K562 (cell line): ENCODE results near the gene SEMA6D.

Source experiments
- ARHGAP35 ChIP-seq: fragments of 450-650 bp; IDR thresholded peaks from 2 replicates; pipeline ENCODE4 v1.6.1; 2018; ENCODE audit not compliant: partially characterized antibody
- ARID3A ChIP-seq: IDR thresholded peaks from 2 replicates; pipeline ENCODE4 v1.6.1; 2012; ENCODE audit warnings: low read depth, low read length, improper control_type of control experiment, borderline replicate concordance
- E2F6 ChIP-seq, 2 experiments: IDR thresholded peaks; 2 replicates each; pipeline ENCODE4 v1.6.1; 2011; ENCODE audit warnings: borderline replicate concordance in 1 of 2, control low read depth in 1 of 2, low read depth in 1 of 2, low read length in 1 of 2, mild to moderate bottlenecking in 1 of 2, mixed read lengths in 1 of 2, moderate library complexity in 1 of 2; ENCODE audit not compliant: insufficient read depth in 1 of 2, insufficient read length in 1 of 2, poor library complexity in 1 of 2, severe bottlenecking in 1 of 2; ENCODE audit errors: extremely low read depth in 1 of 2
- IRF9 ChIP-seq: fragments of 450-650 bp; IDR thresholded peaks from 2 replicates; pipeline ENCODE4 v1.6.1; 2016; ENCODE audit warnings: missing biosample characterization, missing genetic modification characterization
- MAX ChIP-seq: sonication (generic); formaldehyde crosslinking; IDR thresholded peaks from 2 replicates; pipeline ENCODE4 v1.9.0; 2022; ENCODE audit warnings: mild to moderate bottlenecking, missing genetic modification reagents
- PCBP1 ChIP-seq: fragments of 200-400 bp; formaldehyde crosslinking; IDR thresholded peaks from 2 replicates; pipeline ENCODE4 v1.6.1; 2018; ENCODE audit warnings: mild to moderate bottlenecking, low read depth, low read length; ENCODE audit not compliant: poor library complexity, severe bottlenecking
- POLR2AphosphoS2 ChIP-seq: IDR thresholded peaks from 2 replicates; pipeline ENCODE4 v1.6.1; 2012; ENCODE audit warnings: low read length, improper control_type of control experiment
- POLR2AphosphoS5 ChIP-seq: IDR thresholded peaks from 2 replicates; pipeline ENCODE4 v1.6.1; 2011; ENCODE audit warnings: mild to moderate bottlenecking, low read depth, low read length, moderate library complexity; ENCODE audit not compliant: control insufficient read depth, insufficient read depth
- RBFOX2 ChIP-seq: fragments of 200-400 bp; formaldehyde crosslinking; IDR thresholded peaks from 2 replicates; pipeline ENCODE4 v1.6.1; 2017; ENCODE audit warnings: low read depth, mild to moderate bottlenecking, low read length, moderate library complexity
- ZC3H8 ChIP-seq: fragments of 450-650 bp; IDR thresholded peaks from 2 replicates; pipeline ENCODE4 v1.6.1; 2017
- ZNF124 ChIP-seq: sonication (generic); formaldehyde crosslinking; IDR thresholded peaks from 2 replicates; pipeline ENCODE4 v1.8.1; 2022; ENCODE audit warnings: missing genetic modification reagents
- ZNF140 ChIP-seq: fragments of 250-450 bp; sonication (Bioruptor Pico); IDR thresholded peaks from 2 replicates; pipeline ENCODE4 v1.8.0; 2021; ENCODE audit warnings: moderate library complexity, mild to moderate bottlenecking, inconsistent platforms
- ZNF311 ChIP-seq: fragments of 250-450 bp; sonication (Bioruptor Pico); IDR thresholded peaks from 2 replicates; pipeline ENCODE4 v1.4.0; 2020; ENCODE audit warnings: mild to moderate bottlenecking, moderate library complexity
- ZZZ3 ChIP-seq: fragments of 450-650 bp; IDR thresholded peaks from 2 replicates; pipeline ENCODE4 v1.6.1; 2016; ENCODE audit warnings: antibody characterized with exemption, mild to moderate bottlenecking, moderate library complexity

GRCh38 chr15:47685141-47685870, 32.0 kb upstream of the SEMA6D start:
- TF ChIP-seq ARHGAP35 (no peak), IRF9 (no peak), POLR2AphosphoS2 (no peak), POLR2AphosphoS5 (no peak), PCBP1 (no peak), ZZZ3 (no peak), MAX (no peak), ZNF140 (CRISPR knock-in tag) (no peak), ARID3A (no peak), E2F6 (IDR thresholded peaks at IDR 0.05; ENCODE audit: borderline replicate concordance in 1 of 2, extremely low read depth in 1 of 2, insufficient read depth in 1 of 2, insufficient read length in 1 of 2, low read depth in 1 of 2, low read length in 1 of 2, poor library complexity in 1 of 2, severe bottlenecking in 1 of 2) (no peak), RBFOX2 (no peak), ZNF311 (CRISPR knock-in tag) (no peak), ZC3H8 (no peak), ZNF124 (no peak)
